Colonic mucosa (tissue), 4 donors: Measurements from ENCODE around the gene AFF3. TPM values are rescaled to one million over a fixed set of nuclear protein-coding genes. Genes with fewer than 3 reads are reported as not detected.
"Not testable (repeated sequence)": the region's sequence is repeated elsewhere in the genome, so short reads cannot be mapped to it uniquely, and the experiment has no call there.

Experiments
- DNase-seq: peaks from one replicate; pipeline ENCODE4 v3.0.0-alpha.2; 2020
- H3K27ac ChIP-seq: fragments of 200-600 bp; one replicate; pipeline ENCODE4 v1.8.0; 2021
- H3K27me3 ChIP-seq: fragments of 200-600 bp; one replicate; pipeline ENCODE4 v1.8.0; 2021
- H3K36me3 ChIP-seq: fragments of 200-600 bp; one replicate; pipeline ENCODE4 v1.8.0; 2021
- H3K4me1 ChIP-seq: fragments of 200-600 bp; one replicate; pipeline ENCODE4 v1.8.0; 2021; ENCODE audit warnings: mild to moderate bottlenecking
- H3K4me3 ChIP-seq: fragments of 200-600 bp; one replicate; pipeline ENCODE4 v1.8.0; 2021
- H3K9ac ChIP-seq, 2 donors: one replicate each; pipeline ENCODE4 v1.7.0; 2013; ENCODE audit warnings: control low read depth in 2 of 2, low read depth in 2 of 2, low read length in 2 of 2
- H3K9me3 ChIP-seq: fragments of 200-600 bp; one replicate; pipeline ENCODE4 v1.8.0; 2021
- intact Hi-C: fragments of 100-400 bp; cut with DNase I; formaldehyde crosslinking; loops from one replicate; pipeline ENCODE4 v1.14.1; 2022
- total RNA-seq, 2 donors: library from RNA; stranded (reverse); fragmentation: NEBNext Ultra II Directional in 1 of 2; extraction: Animal tissue kit (Norgen Biotek cat#: 25700) in 1 of 2; gene quantifications; one replicate each; pipeline ENCODE4 v1.2.1, GENCODE V29; 2021
- TF ChIP-seq, protein P1 (sequence below): fragments of 200-600 bp; IDR thresholded peaks from one replicate; pipeline ENCODE4 v1.8.0; 2022; ENCODE audit warnings: antibody characterized with exemption, mild to moderate bottlenecking
- donor health status: healthy.
- donor health status: DM: no; HTN: no; CAD: no.
- donor health status: DM: no; HTN: no; CAD: no.

Gene AFF3
- total RNA-seq, 2 donors from 2014 or later: 0.86 to 2.6 TPM

DNA sequence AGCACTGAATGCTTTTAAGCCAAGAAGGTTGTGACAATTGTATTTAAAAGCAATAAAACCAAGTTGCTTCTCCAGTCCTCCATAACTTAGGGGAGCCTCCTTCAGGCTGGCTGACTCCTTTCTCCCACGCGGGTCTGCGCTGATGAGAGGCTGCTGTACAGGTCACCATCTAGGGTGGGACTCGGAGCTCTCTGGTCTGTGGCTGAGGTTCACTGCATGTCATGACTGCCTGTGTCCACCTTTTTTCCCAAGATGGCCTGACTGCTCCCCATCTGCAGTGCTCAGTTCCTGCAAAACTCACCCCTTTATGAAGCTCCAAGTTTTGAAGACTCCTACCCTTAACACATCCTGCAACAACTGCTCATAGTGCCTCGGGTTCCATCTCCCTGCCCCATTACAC is 194.4 kb downstream of the AFF3 start:
- H3K27me3 ChIP-seq: no peaks in the 10 kb centered on the region
- intact Hi-C loops: no loop called here
- no peak overlapping the region for H3K4me3 ChIP-seq
- no peak for DNase-seq
- H3K4me1 ChIP-seq: no peaks in the 10 kb centered on the region
- no peak overlapping the region for H3K27ac ChIP-seq
- H3K9me3 ChIP-seq: no peaks in the 10 kb centered on the region
- H3K36me3 ChIP-seq: no peaks in the 10 kb centered on the region
- no peak overlapping the region for H3K9ac ChIP-seq
- TF ChIP-seq, protein P1, sequence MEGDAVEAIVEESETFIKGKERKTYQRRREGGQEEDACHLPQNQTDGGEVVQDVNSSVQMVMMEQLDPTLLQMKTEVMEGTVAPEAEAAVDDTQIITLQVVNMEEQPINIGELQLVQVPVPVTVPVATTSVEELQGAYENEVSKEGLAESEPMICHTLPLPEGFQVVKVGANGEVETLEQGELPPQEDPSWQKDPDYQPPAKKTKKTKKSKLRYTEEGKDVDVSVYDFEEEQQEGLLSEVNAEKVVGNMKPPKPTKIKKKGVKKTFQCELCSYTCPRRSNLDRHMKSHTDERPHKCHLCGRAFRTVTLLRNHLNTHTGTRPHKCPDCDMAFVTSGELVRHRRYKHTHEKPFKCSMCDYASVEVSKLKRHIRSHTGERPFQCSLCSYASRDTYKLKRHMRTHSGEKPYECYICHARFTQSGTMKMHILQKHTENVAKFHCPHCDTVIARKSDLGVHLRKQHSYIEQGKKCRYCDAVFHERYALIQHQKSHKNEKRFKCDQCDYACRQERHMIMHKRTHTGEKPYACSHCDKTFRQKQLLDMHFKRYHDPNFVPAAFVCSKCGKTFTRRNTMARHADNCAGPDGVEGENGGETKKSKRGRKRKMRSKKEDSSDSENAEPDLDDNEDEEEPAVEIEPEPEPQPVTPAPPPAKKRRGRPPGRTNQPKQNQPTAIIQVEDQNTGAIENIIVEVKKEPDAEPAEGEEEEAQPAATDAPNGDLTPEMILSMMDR: no peak

DNA sequence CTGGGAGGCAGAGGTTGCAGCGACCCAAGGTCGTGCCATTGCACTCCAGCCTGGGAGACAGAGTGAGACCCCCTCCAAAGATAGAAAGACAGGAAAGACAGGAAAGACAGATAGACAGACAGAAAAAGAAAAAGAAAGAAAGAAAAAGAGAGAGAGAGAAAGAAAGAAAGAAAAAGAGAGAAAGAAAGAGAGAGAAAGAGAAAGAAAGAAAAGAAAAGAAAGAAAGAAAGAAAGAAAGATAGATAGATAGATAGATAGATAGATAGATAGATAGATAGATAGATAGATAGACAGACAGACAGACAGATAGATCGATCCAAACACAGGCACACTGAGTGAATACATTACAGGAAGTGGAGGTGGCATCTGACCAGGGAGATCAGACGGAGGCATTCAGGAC is 195.0 kb downstream of the AFF3 start:
- H3K36me3 ChIP-seq, H3K9ac ChIP-seq, H3K4me1 ChIP-seq, DNase-seq, H3K9me3 ChIP-seq, H3K27ac ChIP-seq, H3K4me3 ChIP-seq, H3K27me3 ChIP-seq, intact Hi-C loops: not testable (repeated sequence)

DNA sequence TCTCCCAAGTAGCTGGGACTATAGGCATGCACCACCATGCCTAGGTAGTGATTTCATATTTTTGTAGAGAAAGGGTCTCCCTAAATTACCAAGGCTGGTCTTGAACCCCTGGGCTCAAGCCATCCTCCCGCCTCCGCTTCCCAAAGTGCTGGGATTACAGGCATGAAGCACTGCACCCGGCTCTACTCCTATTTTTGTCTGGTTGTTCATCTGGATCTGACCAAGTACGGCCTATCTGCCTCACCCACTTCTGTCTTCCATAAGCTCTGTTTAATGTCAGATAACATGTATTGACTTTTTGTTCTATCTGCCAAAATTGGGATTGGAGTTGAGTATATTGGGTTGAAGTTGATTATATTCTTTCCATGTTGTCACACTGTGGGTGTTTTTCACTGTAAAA is 198.4 kb downstream of the AFF3 start:
- Histone ChIP-seq H3K36me3 (no peaks in the 10 kb centered on the region), H3K9me3 (no peaks in the 10 kb centered on the region), H3K27me3 (no peaks in the 10 kb centered on the region), H3K27ac (no peak overlapping the region), H3K9ac (no peak overlapping the region), H3K4me3 (no peak overlapping the region), H3K4me1 (no peaks in the 10 kb centered on the region)
- TF ChIP-seq, protein P1: no peak
- no peak for DNase-seq
- intact Hi-C loops: no loop called here

DNA sequence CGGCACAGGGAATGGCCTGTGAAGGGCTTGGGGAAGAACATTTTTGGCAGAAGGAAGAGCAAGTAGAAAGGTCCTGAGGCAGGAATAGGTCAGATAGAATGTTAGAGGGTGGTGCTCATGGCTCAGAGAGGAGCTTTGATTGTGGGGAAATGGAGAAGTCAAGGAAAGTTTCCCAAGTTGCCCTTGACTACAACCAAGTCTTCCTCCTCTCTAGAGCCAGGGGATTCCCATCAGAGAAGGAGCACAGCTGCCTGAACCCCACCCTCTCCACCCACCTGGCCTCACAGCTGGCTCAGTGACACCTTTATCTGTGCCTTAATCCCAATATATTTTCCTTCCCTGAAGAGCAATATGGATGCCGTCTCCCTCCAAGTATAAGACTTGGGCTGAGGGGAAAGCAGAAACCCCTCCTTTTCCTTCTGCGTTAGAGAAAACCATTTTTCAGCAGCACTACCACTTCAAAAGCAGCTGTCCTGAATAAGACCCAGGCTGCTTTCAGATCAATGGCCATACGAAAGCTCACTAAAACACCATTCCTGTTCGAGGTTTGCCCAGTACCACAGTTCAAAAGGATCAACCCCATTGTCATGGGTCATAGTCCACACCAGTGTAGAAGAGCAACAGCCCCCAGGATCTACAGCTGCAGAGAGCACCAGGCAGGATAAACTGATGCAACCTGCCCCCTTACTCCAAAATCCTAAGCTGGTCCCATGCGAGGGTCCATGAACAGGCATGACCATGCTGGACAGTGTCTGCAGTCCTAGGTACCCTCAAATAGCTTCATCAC is 199.6 kb downstream of the AFF3 start:
- no peaks in the 10 kb centered on the region for H3K36me3 ChIP-seq
- H3K27me3 ChIP-seq: no peaks in the 10 kb centered on the region
- H3K9me3 ChIP-seq: no peaks in the 10 kb centered on the region
- TF ChIP-seq, protein P1: no peak
- H3K27ac ChIP-seq: no peak overlapping the region
- no peaks in the 10 kb centered on the region for H3K4me1 ChIP-seq
- intact Hi-C loops: no loop called here
- no peak overlapping the region for H3K4me3 ChIP-seq
- no peak for DNase-seq
- H3K9ac ChIP-seq: no peak overlapping the region

DNA sequence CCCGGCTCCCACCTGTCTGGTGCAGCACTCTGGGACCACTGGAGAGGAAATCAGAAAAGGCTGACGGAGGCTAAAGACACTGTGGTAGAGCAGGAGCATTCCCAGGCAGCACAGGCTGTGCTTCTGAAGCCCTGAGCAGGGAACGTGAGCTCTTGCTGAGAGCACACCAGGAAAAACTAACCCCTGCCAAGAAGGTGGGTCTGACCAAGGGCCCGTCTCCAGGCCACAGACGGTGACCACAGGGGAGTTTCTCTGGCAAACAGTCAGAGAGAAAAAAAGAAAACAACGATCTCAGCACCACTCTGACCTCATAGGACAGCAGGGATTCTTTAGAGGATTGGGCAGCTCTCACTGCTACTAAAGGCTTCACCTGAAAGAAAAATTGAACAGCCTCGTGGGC is 201.4 kb downstream of the AFF3 start:
- DNase-seq: no peak
- TF ChIP-seq, protein P1: no peak
- Histone ChIP-seq H3K4me1 (no peaks in the 10 kb centered on the region), H3K9ac (no peak overlapping the region), H3K27ac (no peak overlapping the region), H3K4me3 (no peak overlapping the region), H3K27me3 (no peaks in the 10 kb centered on the region), H3K9me3 (no peaks in the 10 kb centered on the region), H3K36me3 (no peaks in the 10 kb centered on the region)
- intact Hi-C loops: no loop called here

DNA sequence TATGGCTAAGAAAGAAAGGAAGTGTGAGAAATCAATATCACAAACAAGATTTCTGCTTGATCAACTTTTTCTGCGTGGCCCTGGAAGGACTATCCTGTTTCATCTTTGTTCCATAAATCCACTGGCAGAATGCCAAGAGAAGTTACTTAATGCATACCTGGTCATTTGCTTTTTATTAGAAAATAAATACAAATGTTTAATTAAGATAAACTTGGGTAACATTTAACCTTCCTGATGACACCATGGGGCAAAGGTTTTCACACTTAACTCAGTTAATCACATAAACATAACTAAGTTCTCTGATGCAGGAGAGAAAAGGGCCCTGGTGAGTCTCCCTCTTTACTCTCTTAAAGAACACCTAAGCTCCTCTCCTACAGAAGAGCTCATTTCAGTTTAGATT is 203.3 kb downstream of the AFF3 start:
- Histone ChIP-seq H3K4me1 (no peaks in the 10 kb centered on the region), H3K27me3 (no peaks in the 10 kb centered on the region), H3K4me3 (no peak overlapping the region), H3K36me3 (no peaks in the 10 kb centered on the region), H3K27ac (no peak overlapping the region), H3K9me3 (no peaks in the 10 kb centered on the region), H3K9ac (no peak overlapping the region)
- no peak for DNase-seq
- intact Hi-C loops: no loop called here
- TF ChIP-seq, protein P1: no peak
